ENCODE measurements around the gene UBR4. TPM values are rescaled to one million over a fixed set of nuclear protein-coding genes. Genes with fewer than 3 reads are reported as not detected.

Gene UBR4
- total and polyA plus RNA-seq, 3 experiments from 2014 or later: 27.4 to 112 (median 110) TPM

DNA sequence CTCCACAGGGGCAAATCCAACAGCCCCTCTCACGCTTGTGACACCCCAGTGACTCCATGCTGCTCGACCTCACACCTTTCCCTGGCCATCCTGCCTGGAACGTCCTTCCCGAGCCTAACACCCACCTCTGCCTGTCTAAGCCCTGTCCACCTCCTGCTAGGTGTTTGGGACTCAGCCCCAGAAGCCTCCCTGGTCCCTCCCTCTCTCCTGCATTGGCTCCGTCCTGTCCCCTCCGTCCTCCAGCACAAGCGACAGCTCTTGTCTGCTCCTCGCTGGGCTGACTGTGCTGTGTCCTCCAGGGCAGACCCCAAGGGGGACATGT, 151.6 kb downstream of the UBR4 start:
- DNase-seq: no peak
- Mint-ChIP-seq H3K27me3 (peaks cover 21 to 40% of the 10 kb centered on the region in 2 donors), H3K4me3 (no peak overlapping the region), H3K9me3 (peaks cover 0 to 8% (median 3%) of the 10 kb centered on the region in 5 donors), H3K36me3 (peaks cover 0 to 1% (median 0%) of the 10 kb centered on the region in 3 donors), H3K4me1 (peaks cover 12 to 20% (median 18%) of the 10 kb centered on the region in 3 donors), H3K27ac (no peak overlapping the region)
- H3K9me3 ChIP-seq (ENCODE audit: low read length): no peaks in the 10 kb centered on the region
- H3K36me3 ChIP-seq (ENCODE audit: insufficient read depth, low read length): no peaks in the 10 kb centered on the region
- peaks cover 8% of the 10 kb centered on the region for H3K4me1 ChIP-seq (ENCODE audit: insufficient read depth, low read length)
- H3K27me3 ChIP-seq (ENCODE audit: insufficient read depth, low read length, poor library complexity, severe bottlenecking): peaks cover 13% of the 10 kb centered on the region
- ChIA-PET POLR2A (no interaction called here), CTCF (interaction anchor here (1.0 kb wide), 1 partner anchor 49 kb away, joined by 3 read pairs; no protein-coding TSS in a partner anchor)
- no peak overlapping the region for H3K4me3 ChIP-seq (ENCODE audit: low read length)
- no peak overlapping the region for H3K27ac ChIP-seq (ENCODE audit: low read depth, low read length)

DNA sequence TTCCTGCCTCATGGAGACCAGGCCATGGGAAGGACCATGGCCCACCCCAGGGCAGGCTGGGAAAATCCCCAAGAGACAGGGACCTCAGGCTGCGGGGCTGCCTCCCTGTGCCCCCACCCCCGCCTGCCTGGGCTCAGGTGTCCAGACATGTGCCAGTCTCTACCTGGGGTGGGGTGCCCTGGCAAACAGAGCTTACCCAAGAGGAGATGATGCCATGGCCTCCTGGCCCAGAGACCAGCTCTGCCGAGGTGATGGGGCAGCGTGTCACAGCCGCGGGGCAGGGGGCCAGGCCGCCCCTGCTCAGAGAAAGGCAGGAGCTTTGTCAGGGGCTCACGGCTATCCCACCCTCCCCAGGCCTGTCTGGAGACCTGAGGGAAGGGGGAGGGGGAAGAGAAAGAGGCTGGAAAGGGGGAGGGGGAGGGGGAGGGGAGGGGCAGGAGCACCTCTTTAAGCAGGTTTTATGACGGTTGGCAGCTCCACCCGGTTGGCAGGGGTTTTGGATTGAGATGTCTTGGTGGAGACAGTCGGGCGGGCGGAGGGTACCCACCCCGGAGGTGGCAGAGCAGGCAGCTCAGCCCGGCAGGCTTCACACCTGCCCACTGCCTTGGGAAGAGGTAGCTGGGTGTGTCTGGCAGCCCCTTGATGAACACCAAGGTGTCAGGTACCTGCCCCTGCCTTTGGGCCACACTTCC, 152.1 kb downstream of the UBR4 start:
- peaks cover 21 to 43% of the 10 kb centered on the region in 2 donors for H3K27me3 Mint-ChIP-seq
- H3K36me3 Mint-ChIP-seq: peaks cover 0 to 1% (median 0%) of the 10 kb centered on the region in 3 donors
- H3K4me3 Mint-ChIP-seq: no peak overlapping the region
- CTCF ChIA-PET: interaction anchor here (1.0 kb wide), 1 partner anchor 48 kb away, joined by 3 read pairs; no protein-coding TSS in a partner anchor
- H3K36me3 ChIP-seq (ENCODE audit: insufficient read depth, low read length): no peaks in the 10 kb centered on the region
- H3K4me1 Mint-ChIP-seq: peaks cover 12 to 20% (median 18%) of the 10 kb centered on the region in 3 donors
- H3K27ac ChIP-seq (ENCODE audit: low read depth, low read length): no peak overlapping the region
- no peak overlapping the region for H3K27ac Mint-ChIP-seq
- peaks cover 0 to 8% (median 3%) of the 10 kb centered on the region in 5 donors for H3K9me3 Mint-ChIP-seq
- no peak overlapping the region for H3K4me3 ChIP-seq (ENCODE audit: low read length)
- peaks cover 8% of the 10 kb centered on the region for H3K4me1 ChIP-seq (ENCODE audit: insufficient read depth, low read length)
- DNase-seq: no peak
- peaks cover 13% of the 10 kb centered on the region for H3K27me3 ChIP-seq (ENCODE audit: insufficient read depth, low read length, poor library complexity, severe bottlenecking)
- no peaks in the 10 kb centered on the region for H3K9me3 ChIP-seq (ENCODE audit: low read length)
- POLR2A ChIA-PET: no interaction called here

DNA sequence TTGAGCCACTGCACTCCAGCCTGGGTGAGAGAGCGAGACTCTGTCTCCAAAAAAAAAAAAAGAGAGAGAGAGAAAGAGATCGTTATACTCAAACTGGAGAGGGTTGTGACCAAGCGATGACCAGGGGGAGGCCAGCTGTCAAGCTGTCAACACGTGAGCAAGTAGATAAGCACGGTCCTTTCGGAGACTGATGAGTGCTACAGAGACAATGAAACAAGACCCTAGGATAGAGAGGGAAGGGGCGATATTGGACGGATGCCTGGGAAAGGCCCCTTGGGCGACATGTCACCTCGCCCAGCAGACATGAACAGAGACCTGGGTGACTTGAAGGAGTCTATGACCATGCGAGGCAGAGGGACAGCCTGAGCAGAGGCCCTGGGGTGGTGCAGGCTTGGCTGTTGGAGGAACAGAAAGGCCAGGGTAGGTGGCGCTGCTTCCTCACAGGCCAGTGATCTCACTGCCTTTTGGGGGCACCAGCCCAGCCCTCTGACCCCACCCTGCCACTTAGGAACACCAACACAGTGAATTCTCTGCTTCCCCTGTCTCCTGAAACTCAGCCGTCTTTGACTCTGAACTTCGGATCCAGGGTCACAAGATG, 152.8 kb downstream of the UBR4 start:
- Histone ChIP-seq H3K4me3 (ENCODE audit: low read length) (no peak overlapping the region), H3K27me3 (ENCODE audit: insufficient read depth, low read length, poor library complexity, severe bottlenecking) (peaks cover 13% of the 10 kb centered on the region), H3K9me3 (ENCODE audit: low read length) (no peaks in the 10 kb centered on the region), H3K27ac (ENCODE audit: low read depth, low read length) (no peak overlapping the region), H3K36me3 (ENCODE audit: insufficient read depth, low read length) (no peaks in the 10 kb centered on the region), H3K4me1 (ENCODE audit: insufficient read depth, low read length) (peaks cover 8% of the 10 kb centered on the region)
- ChIA-PET POLR2A (no interaction called here), CTCF (interaction anchor here (1.0 kb wide), 1 partner anchor 48 kb away, joined by 3 read pairs; no protein-coding TSS in a partner anchor)
- H3K36me3 Mint-ChIP-seq: peaks cover 0 to 1% (median 0%) of the 10 kb centered on the region in 3 donors
- peak overlapping the region in 1 of 8 donors; percentile 64 for H3K27ac Mint-ChIP-seq
- peaks cover 0 to 7% (median 3%) of the 10 kb centered on the region in 5 donors for H3K9me3 Mint-ChIP-seq
- no peak for DNase-seq
- peaks cover 12 to 20% (median 18%) of the 10 kb centered on the region in 3 donors for H3K4me1 Mint-ChIP-seq
- peaks cover 26 to 48% of the 10 kb centered on the region in 2 donors for H3K27me3 Mint-ChIP-seq
- H3K4me3 Mint-ChIP-seq: no peak overlapping the region

DNA sequence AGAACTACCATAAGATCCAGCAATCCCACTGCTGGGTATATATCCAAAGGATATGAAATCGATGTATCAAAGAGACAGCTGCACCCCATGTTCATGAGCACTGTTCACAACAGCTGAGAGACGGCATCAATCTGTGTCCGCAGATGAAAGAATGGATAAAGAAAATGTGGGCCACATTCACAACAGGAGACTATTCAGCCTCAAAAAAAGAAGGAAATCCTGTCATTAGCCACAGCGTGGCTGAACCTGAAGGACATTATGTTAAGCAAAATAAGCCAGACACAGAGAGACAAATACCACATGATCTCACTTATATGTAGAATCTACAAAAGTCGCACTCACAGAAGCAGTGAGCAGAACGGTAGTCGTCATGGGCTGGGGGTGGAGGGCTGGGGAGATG, 154.4 kb downstream of the UBR4 start:
- no peak overlapping the region for H3K27ac Mint-ChIP-seq
- Histone ChIP-seq H3K27ac (ENCODE audit: low read depth, low read length) (no peak overlapping the region), H3K36me3 (ENCODE audit: insufficient read depth, low read length) (no peaks in the 10 kb centered on the region), H3K9me3 (ENCODE audit: low read length) (no peaks in the 10 kb centered on the region), H3K4me1 (ENCODE audit: insufficient read depth, low read length) (peaks cover 8% of the 10 kb centered on the region), H3K27me3 (ENCODE audit: insufficient read depth, low read length, poor library complexity, severe bottlenecking) (peaks cover 16% of the 10 kb centered on the region), H3K4me3 (ENCODE audit: low read length) (no peak overlapping the region)
- ChIA-PET POLR2A (no interaction called here), CTCF (no interaction called here)
- no peaks in the 10 kb centered on the region for H3K36me3 Mint-ChIP-seq
- no peak for DNase-seq
- peaks cover 8 to 14% (median 13%) of the 10 kb centered on the region in 3 donors for H3K4me1 Mint-ChIP-seq
- peaks cover 26 to 48% of the 10 kb centered on the region in 2 donors for H3K27me3 Mint-ChIP-seq
- H3K4me3 Mint-ChIP-seq: no peak overlapping the region
- H3K9me3 Mint-ChIP-seq: no peaks in the 10 kb centered on the region

DNA sequence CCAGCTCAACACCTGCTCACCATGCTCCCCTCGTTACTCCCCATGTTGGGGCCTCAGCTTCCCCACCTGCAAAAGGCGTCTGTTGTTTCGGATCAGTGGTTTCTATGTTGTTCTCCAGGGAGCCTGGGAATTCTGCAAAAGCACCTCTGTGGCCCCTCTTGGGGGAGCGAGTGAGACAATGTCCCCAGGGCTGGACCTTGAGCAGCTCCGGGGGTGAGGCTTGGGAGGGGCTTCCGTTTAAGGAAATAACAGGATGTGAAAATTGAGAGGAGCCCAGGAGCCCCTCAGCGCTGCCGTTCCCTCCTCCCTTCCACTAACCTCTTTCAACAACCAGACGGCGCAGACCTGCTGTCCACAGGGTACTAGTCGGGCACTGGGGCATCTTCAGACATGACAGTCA, 155.1 kb downstream of the UBR4 start:
- POLR2A ChIA-PET: no interaction called here
- Histone ChIP-seq H3K4me1 (ENCODE audit: insufficient read depth, low read length) (peaks cover 8% of the 10 kb centered on the region), H3K27ac (ENCODE audit: low read depth, low read length) (no peak overlapping the region), H3K9me3 (ENCODE audit: low read length) (no peaks in the 10 kb centered on the region), H3K36me3 (ENCODE audit: insufficient read depth, low read length) (no peaks in the 10 kb centered on the region), H3K4me3 (ENCODE audit: low read length) (no peak overlapping the region), H3K27me3 (ENCODE audit: insufficient read depth, low read length, poor library complexity, severe bottlenecking) (peaks cover 16% of the 10 kb centered on the region)
- no peak overlapping the region for H3K4me3 Mint-ChIP-seq
- H3K36me3 Mint-ChIP-seq: no peaks in the 10 kb centered on the region
- H3K9me3 Mint-ChIP-seq: no peaks in the 10 kb centered on the region
- peaks cover 26 to 48% of the 10 kb centered on the region in 2 donors for H3K27me3 Mint-ChIP-seq
- peaks cover 8 to 14% (median 13%) of the 10 kb centered on the region in 3 donors for H3K4me1 Mint-ChIP-seq
- H3K27ac Mint-ChIP-seq: no peak overlapping the region
- CTCF ChIA-PET: no interaction called here
- DNase-seq: no peak

DNA sequence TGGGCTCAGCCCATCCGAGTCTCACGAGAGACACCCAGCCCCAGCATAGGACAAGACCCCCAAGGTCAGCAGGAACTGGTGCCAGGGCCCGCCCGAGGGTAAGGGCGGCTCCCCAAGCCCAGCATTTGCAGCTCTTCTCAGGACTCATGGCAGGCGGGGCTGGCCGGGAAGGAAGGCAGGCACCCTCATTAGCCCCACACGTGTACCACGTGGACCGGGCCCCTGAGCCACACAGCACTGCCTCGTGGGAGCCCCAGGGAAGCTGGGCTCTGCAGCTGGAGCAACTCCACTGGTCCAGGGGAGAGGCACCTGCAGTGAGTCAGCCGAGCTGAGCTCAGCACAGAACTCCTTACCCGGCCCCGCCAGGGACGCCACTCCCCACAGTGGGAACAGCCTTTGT, 155.8 kb downstream of the UBR4 start:
- H3K9me3 Mint-ChIP-seq: no peaks in the 10 kb centered on the region
- H3K27me3 Mint-ChIP-seq: peaks cover 26 to 51% of the 10 kb centered on the region in 2 donors
- H3K36me3 Mint-ChIP-seq: no peaks in the 10 kb centered on the region
- peaks cover 8 to 14% (median 13%) of the 10 kb centered on the region in 3 donors for H3K4me1 Mint-ChIP-seq
- ChIA-PET CTCF (no interaction called here), POLR2A (no interaction called here)
- no peak overlapping the region for H3K4me3 ChIP-seq (ENCODE audit: low read length)
- H3K9me3 ChIP-seq (ENCODE audit: low read length): no peaks in the 10 kb centered on the region
- H3K27ac Mint-ChIP-seq: no peak overlapping the region
- peaks cover 16% of the 10 kb centered on the region for H3K27me3 ChIP-seq (ENCODE audit: insufficient read depth, low read length, poor library complexity, severe bottlenecking)
- DNase-seq: no peak
- no peak overlapping the region for H3K27ac ChIP-seq (ENCODE audit: low read depth, low read length)
- no peak overlapping the region for H3K4me3 Mint-ChIP-seq
- H3K4me1 ChIP-seq (ENCODE audit: insufficient read depth, low read length): peaks cover 8% of the 10 kb centered on the region
- H3K36me3 ChIP-seq (ENCODE audit: insufficient read depth, low read length): no peaks in the 10 kb centered on the region

DNA sequence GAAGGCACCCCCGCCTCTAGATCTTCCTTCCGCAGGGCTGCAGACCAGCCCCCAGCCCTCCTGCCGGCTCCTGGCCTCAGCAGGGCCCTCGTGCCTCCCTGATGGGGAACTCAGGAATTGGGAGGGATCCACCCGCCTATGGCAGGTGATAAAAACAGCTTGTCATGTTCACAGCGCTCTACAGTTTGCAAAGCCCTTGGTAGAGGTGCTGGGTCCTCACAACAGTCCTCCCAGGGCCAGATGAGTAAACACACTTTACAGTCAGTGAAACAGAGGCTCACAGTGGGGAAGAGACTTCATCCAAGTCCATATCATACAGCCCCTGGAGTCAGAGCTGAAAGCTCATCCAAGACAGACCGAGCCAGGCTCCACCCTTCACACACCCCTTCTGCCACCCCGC, 156.6 kb downstream of the UBR4 start:
- H3K4me1 Mint-ChIP-seq: peaks cover 8 to 14% (median 13%) of the 10 kb centered on the region in 3 donors
- peaks cover 23 to 46% of the 10 kb centered on the region in 2 donors for H3K27me3 Mint-ChIP-seq
- Histone ChIP-seq H3K4me1 (ENCODE audit: insufficient read depth, low read length) (peaks cover 8% of the 10 kb centered on the region), H3K4me3 (ENCODE audit: low read length) (no peak overlapping the region), H3K9me3 (ENCODE audit: low read length) (no peaks in the 10 kb centered on the region), H3K27ac (ENCODE audit: low read depth, low read length) (no peak overlapping the region), H3K36me3 (ENCODE audit: insufficient read depth, low read length) (no peaks in the 10 kb centered on the region), H3K27me3 (ENCODE audit: insufficient read depth, low read length, poor library complexity, severe bottlenecking) (peaks cover 16% of the 10 kb centered on the region)
- DNase-seq: no peak
- H3K9me3 Mint-ChIP-seq: no peaks in the 10 kb centered on the region
- ChIA-PET POLR2A (no interaction called here), CTCF (no interaction called here)
- no peak overlapping the region for H3K27ac Mint-ChIP-seq
- no peak overlapping the region for H3K4me3 Mint-ChIP-seq
- no peaks in the 10 kb centered on the region for H3K36me3 Mint-ChIP-seq

DNA sequence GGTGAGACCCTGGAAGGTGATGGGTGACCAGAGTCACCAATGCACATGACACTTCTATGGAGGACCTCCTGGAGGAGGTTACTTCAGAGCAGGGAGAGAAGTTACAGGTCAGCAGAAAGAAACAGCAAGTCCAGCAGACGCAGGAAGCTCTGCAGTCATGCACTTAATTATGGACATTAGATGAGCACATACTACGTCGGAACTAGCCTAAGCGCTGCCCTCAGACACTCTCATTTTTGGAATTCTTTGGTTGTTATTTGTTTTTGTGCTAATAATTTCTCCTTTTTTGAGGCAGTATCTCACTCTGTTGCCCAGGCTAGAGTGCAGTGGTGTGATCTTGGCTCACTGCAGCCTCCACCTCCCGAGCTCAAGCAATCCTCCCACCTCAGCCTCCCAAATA, 160.3 kb downstream of the UBR4 start:
- Mint-ChIP-seq H3K36me3 (no peaks in the 10 kb centered on the region), H3K9me3 (no peaks in the 10 kb centered on the region), H3K4me3 (no peak overlapping the region), H3K27ac (no peak overlapping the region), H3K4me1 (peaks cover 7 to 17% (median 7%) of the 10 kb centered on the region in 3 donors), H3K27me3 (peaks cover 14 to 42% of the 10 kb centered on the region in 2 donors)
- CTCF ChIA-PET: interaction anchor here (1.2 kb wide), 1 partner anchor 22 kb away, joined by 3 read pairs; no protein-coding TSS in a partner anchor
- Histone ChIP-seq H3K36me3 (ENCODE audit: insufficient read depth, low read length) (no peaks in the 10 kb centered on the region), H3K9me3 (ENCODE audit: low read length) (no peaks in the 10 kb centered on the region), H3K4me1 (ENCODE audit: insufficient read depth, low read length) (peaks cover 2% of the 10 kb centered on the region), H3K27ac (ENCODE audit: low read depth, low read length) (no peak overlapping the region), H3K27me3 (ENCODE audit: insufficient read depth, low read length, poor library complexity, severe bottlenecking) (peaks cover 12% of the 10 kb centered on the region), H3K4me3 (ENCODE audit: low read length) (no peak overlapping the region)
- POLR2A ChIA-PET: no interaction called here
- no peak for DNase-seq
